HuH-7.5 (cell line): ENCODE measurements around the gene SLC1A5.
A peak's percentile ranks its signal among the peaks of the same experiment; 100 is the strongest.

ENCODE experiments used
- DNase-seq: peaks from one replicate; pipeline ENCODE4 v3.0.0; 2011; ENCODE audit warnings: low spot score

SLC1A5 gene

GRCh38 chr19:46742926-46743480 is 45.4 kb downstream of the SLC1A5 start:
- no peak for DNase-seq

GRCh38 chr19:46741447-46741846 is 46.9 kb downstream of the SLC1A5 start:
- no peak for DNase-seq

GRCh38 chr19:46739290-46739771 is 49.1 kb downstream of the SLC1A5 start:
- no peak for DNase-seq

GRCh38 chr19:46737761-46738171 is 50.6 kb downstream of the SLC1A5 start:
- no peak for DNase-seq

- DNase-seq: no peak
These were observed 51.1 kb downstream of the SLC1A5 start for GRCh38 chr19:46737298-46737654.

- DNase-seq: no peak
These were observed 51.7 kb downstream of the SLC1A5 start for GRCh38 chr19:46736531-46737297.

- no peak for DNase-seq
These were observed 54.6 kb downstream of the SLC1A5 start for GRCh38 chr19:46733690-46734292.

- no peak for DNase-seq
These were observed 55.3 kb downstream of the SLC1A5 start for GRCh38 chr19:46732966-46733689.

GRCh38 chr19:46732172-46732938 is 56.0 kb downstream of the SLC1A5 start:
- DNase-seq: no peak

GRCh38 chr19:46731584-46731983 is 56.8 kb downstream of the SLC1A5 start:
- no peak for DNase-seq

- no peak for DNase-seq
These were observed 57.3 kb downstream of the SLC1A5 start for GRCh38 chr19:46731007-46731501.

- DNase-seq: no peak
These were observed 57.8 kb downstream of the SLC1A5 start for GRCh38 chr19:46730595-46730994.

- DNase-seq: no peak
These were observed 58.2 kb downstream of the SLC1A5 start for GRCh38 chr19:46730187-46730586.

- DNase-seq: no peak
These were observed 58.7 kb downstream of the SLC1A5 start for GRCh38 chr19:46729696-46730095.

GRCh38 chr19:46728693-46729339 is 59.6 kb downstream of the SLC1A5 start:
- peak; percentile 97 for DNase-seq

- no peak for DNase-seq
These were observed 60.2 kb downstream of the SLC1A5 start for GRCh38 chr19:46728208-46728607.

GRCh38 chr19:46727757-46728156 is 60.6 kb downstream of the SLC1A5 start:
- no peak for DNase-seq

GRCh38 chr19:46726971-46727501 is 61.4 kb downstream of the SLC1A5 start:
- no peak for DNase-seq

- DNase-seq: no peak
These were observed 61.8 kb downstream of the SLC1A5 start for GRCh38 chr19:46726551-46726950.

GRCh38 chr19:46725859-46726393 is 62.5 kb downstream of the SLC1A5 start:
- DNase-seq: no peak
